Measurements from ENCODE around the gene DOK4. TPM values are rescaled to one million over a fixed set of nuclear protein-coding genes. Genes with fewer than 3 reads are reported as not detected.

The DOK4 gene
- total RNA-seq, 4 donors from 2014 or later, result 1.8 to 31.6 (median 24.5) TPM

GRCh38 chr16:57435838-57436237 is 50.5 kb downstream of the DOK4 start:
- no peak for TF ChIP-seq POLR2A (IDR thresholded peaks at IDR 0.05)
- TF ChIP-seq CTCF (IDR thresholded peaks at IDR 0.05), result no peak
- H3K27ac ChIP-seq, result no peak overlapping the region
- no peaks in the 10 kb centered on the region for H3K9me3 ChIP-seq
- H3K36me3 ChIP-seq, result no peaks in the 10 kb centered on the region
- no peak for DNase-seq
- no peak overlapping the region for H3K4me3 ChIP-seq
- intact Hi-C loops (cut with DNase I; ENCODE audit: low total_unique reads), result no loop called here
- H3K4me1 ChIP-seq, result no peaks in the 10 kb centered on the region
- no peaks in the 10 kb centered on the region for H3K27me3 ChIP-seq

- no peaks in the 10 kb centered on the region for H3K9me3 ChIP-seq
- H3K36me3 ChIP-seq, result no peaks in the 10 kb centered on the region
- intact Hi-C loops (cut with DNase I; ENCODE audit: low total_unique reads), result no loop called here
- no peak overlapping the region for H3K4me3 ChIP-seq
- H3K27me3 ChIP-seq, result no peaks in the 10 kb centered on the region
- TF ChIP-seq POLR2A (IDR thresholded peaks at IDR 0.05), result no peak
- TF ChIP-seq CTCF (IDR thresholded peaks at IDR 0.05), result no peak
- DNase-seq, result no peak
- no peak overlapping the region for H3K27ac ChIP-seq
- H3K4me1 ChIP-seq, result no peaks in the 10 kb centered on the region
Measured at GRCh38 chr16:57434003-57434402, 52.3 kb downstream of the DOK4 start.

GRCh38 chr16:57432989-57433388 is 53.3 kb downstream of the DOK4 start:
- DNase-seq, result no peak
- Histone ChIP-seq H3K4me3 (no peak overlapping the region), H3K4me1 (no peaks in the 10 kb centered on the region), H3K9me3 (no peaks in the 10 kb centered on the region), H3K36me3 (no peaks in the 10 kb centered on the region), H3K27me3 (no peaks in the 10 kb centered on the region), H3K27ac (no peak overlapping the region)
- intact Hi-C loops (cut with DNase I; ENCODE audit: low total_unique reads), result no loop called here
- TF ChIP-seq CTCF (IDR thresholded peaks at IDR 0.05), result no peak
- TF ChIP-seq POLR2A (IDR thresholded peaks at IDR 0.05), result no peak

- H3K36me3 ChIP-seq, result no peaks in the 10 kb centered on the region
- no peak for TF ChIP-seq POLR2A (IDR thresholded peaks at IDR 0.05)
- TF ChIP-seq CTCF (IDR thresholded peaks at IDR 0.05), result no peak
- intact Hi-C loops (cut with DNase I; ENCODE audit: low total_unique reads), result no loop called here
Measured at GRCh38 chr16:57432505-57432904, 53.8 kb downstream of the DOK4 start.

GRCh38 chr16:57430955-57431354 is 55.3 kb downstream of the DOK4 start:
- H3K4me3 ChIP-seq, result no peak overlapping the region
- no peaks in the 10 kb centered on the region for H3K36me3 ChIP-seq

More at GRCh38 chr16:57432505-57432904, 53.8 kb downstream of the DOK4 start:
- Histone ChIP-seq H3K27me3 (no peaks in the 10 kb centered on the region), H3K4me1 (no peaks in the 10 kb centered on the region), H3K27ac (no peak overlapping the region), H3K4me3 (no peak overlapping the region), H3K9me3 (no peaks in the 10 kb centered on the region)
- DNase-seq, result no peak

More at GRCh38 chr16:57430955-57431354, 55.3 kb downstream of the DOK4 start:
- DNase-seq, result no peak
- intact Hi-C loops (cut with DNase I; ENCODE audit: low total_unique reads), result no loop called here
- Histone ChIP-seq H3K9me3 (no peaks in the 10 kb centered on the region), H3K27ac (no peak overlapping the region), H3K27me3 (no peaks in the 10 kb centered on the region), H3K4me1 (no peaks in the 10 kb centered on the region)
- TF ChIP-seq CTCF (IDR thresholded peaks at IDR 0.05) (no peak), POLR2A (IDR thresholded peaks at IDR 0.05) (no peak)

Data from uterus (tissue), 4 donors.